ENCODE measurements around the gene PARP2. TPM values are rescaled to one million over a fixed set of nuclear protein-coding genes. Genes with fewer than 3 reads are reported as not detected.

Gene PARP2
- total and polyA plus RNA-seq, 9 of the 15 experiments (the other 6 are each of a cell fraction or from before 2014, with no cell fraction given), result 19.7 to 50.5 (median 29.9) TPM

GRCh38 chr14:20306079-20306423 lies 37.4 kb upstream of the PARP2 start:
- Histone ChIP-seq H3K9ac (ENCODE audit: insufficient read depth in 1 of 2, low read depth in 2 of 2, low read length in 2 of 2) (no peak overlapping the region; a peak in 1 of 4 replicates), H2AFZ (ENCODE audit: low read depth, low read length) (no peak overlapping the region), H3K27me3 (ENCODE audit: control insufficient read depth in 2 of 2, insufficient read depth in 2 of 2, low read length in 2 of 2) (no peaks in the 10 kb centered on the region), H3K4me3 (peak overlapping the region; percentile 64; the same call in 1 of the 2 replicates), H4K20me1 (replicated peaks; ENCODE audit: control insufficient read depth, insufficient read depth, low read length) (no peaks in the 10 kb centered on the region), H3K9me1 (ENCODE audit: control insufficient read depth, insufficient read depth, low read length) (peaks cover 5% of the 10 kb centered on the region), H3K9me3 (replicated peaks; ENCODE audit: control insufficient read depth, insufficient read depth, low read depth, low read length) (no peaks in the 10 kb centered on the region), H3K4me1 (replicated peaks in 1 of 2; ENCODE audit: control insufficient read depth in 2 of 2, insufficient read depth in 2 of 2, low read length in 2 of 2) (peaks cover 0 to 28% of the 10 kb centered on the region in 2 experiments; a peak in 3 of 5 replicates), H3K4me2 (ENCODE audit: insufficient read depth, low read length) (no peak overlapping the region), H3K36me3 (ENCODE audit: control insufficient read depth, insufficient read depth, low read length) (peaks cover 10% of the 10 kb centered on the region; the same call in 2 of the 3 replicates), H3K79me2 (ENCODE audit: control insufficient read depth, insufficient read depth, low read length) (peaks cover 26% of the 10 kb centered on the region), H3K27ac (ENCODE audit: extremely low read depth, low read depth, low read length) (no peak overlapping the region)
- BruUV-seq (replicated peaks), result no TSS peak
- ChIA-PET CTCF (ENCODE audit: low intra/inter-chr PET ratio) (interaction anchor here (0.7 kb wide), 1 partner anchor 386 kb away, joined by 3 read pairs; no protein-coding TSS in a partner anchor), POLR2A (interaction anchor here (1.6 kb wide), 1 partner anchor 12 kb away, joined by 3 read pairs; no protein-coding TSS in a partner anchor)
- intact Hi-C loops (cut with micrococcal nuclease) (no loop called here), in situ Hi-C loops (cut with MboI) (no loop called here)
- FAIRE-seq, result no peak
- WGBS (ENCODE audit: insufficient coverage, low coverage, missing lambda C conversion rate), result 88% methylated on average over 1 of the region's 1 CpG
- ATAC-seq, result no peak
- no peak for DNase-seq (ENCODE audit: extremely low read depth in 1 of 4, low spot score in 3 of 4)
- TF ChIP-seq KDM4B (IDR thresholded peaks at IDR 0.05; ENCODE audit: borderline replicate concordance in 2 of 2, low read depth in 1 of 2) (no peak), CHD7 (IDR thresholded peaks at IDR 0.05; ENCODE audit: low read depth, low read length) (no peak), TBL1XR1 (IDR thresholded peaks at IDR 0.05; ENCODE audit: low read length in 2 of 2) (no peak), ZBTB7A (IDR thresholded peaks at IDR 0.05; ENCODE audit: borderline replicate concordance, control insufficient read depth, low read depth, low read length) (no peak), TGIF2 (CRISPR knock-in tag; IDR thresholded peaks at IDR 0.05) (no peak), TARDBP (IDR thresholded peaks at IDR 0.05) (no peak), XRCC5 (IDR thresholded peaks at IDR 0.05; ENCODE audit: low read depth, low read length) (no peak), ZHX1 (conservative IDR thresholded peaks at IDR 0.05; ENCODE audit: low read length) (no peak), ZFP36 (IDR thresholded peaks at IDR 0.05; ENCODE audit: low read depth, low read length, partially characterized antibody) (no peak)

Data from K562 (cell line).